Epithelial cell of proximal tubule (primary cell): Measurements from ENCODE around the gene ROCK2. TPM values are rescaled to one million over a fixed set of nuclear protein-coding genes. Genes with fewer than 3 reads are reported as not detected.

Experiments used
- DNase-seq: peaks from one replicate; pipeline ENCODE4 v3.0.0-alpha.2; 2011; ENCODE audit warnings: low read depth
- H3K4me3 ChIP-seq: 2 replicates; pipeline ENCODE4 v1.5.1; 2011; ENCODE audit warnings: low read depth, mild to moderate bottlenecking, low read length
- CTCF ChIP-seq: conservative IDR thresholded peaks from 2 replicates; pipeline ENCODE4 v1.5.1; 2012; ENCODE audit warnings: low read depth, mild to moderate bottlenecking, low read length
- total RNA-seq: library from RNA; depleted of rRNA; stranded (reverse); fragments of >200 nt; gene quantifications from 2 replicates; pipeline ENCODE4 v1.2.3, GENCODE V29; 2015

The ROCK2 gene
- total RNA-seq, 1 donor from 2014 or later = 22.2 TPM

GRCh38 chr2:11280713-11281112, 63.7 kb downstream of the ROCK2 start:
- no peak overlapping the region for H3K4me3 ChIP-seq
- TF ChIP-seq CTCF = no peak
- no peak for DNase-seq

GRCh38 chr2:11279398-11279797, 65.0 kb downstream of the ROCK2 start:
- TF ChIP-seq CTCF = no peak
- H3K4me3 ChIP-seq = no peak overlapping the region
- DNase-seq = no peak

- no peak overlapping the region for H3K4me3 ChIP-seq
- DNase-seq = no peak
- no peak for TF ChIP-seq CTCF
Measured at GRCh38 chr2:11278219-11278618, 66.2 kb downstream of the ROCK2 start.

- H3K4me3 ChIP-seq = no peak overlapping the region
- no peak for TF ChIP-seq CTCF
- DNase-seq = no peak
Measured at GRCh38 chr2:11275910-11276309, 68.5 kb downstream of the ROCK2 start.

- DNase-seq = no peak
- H3K4me3 ChIP-seq = no peak overlapping the region
Measured at GRCh38 chr2:11270891-11271290, 73.5 kb downstream of the ROCK2 start.

GRCh38 chr2:11267931-11268330, 76.5 kb downstream of the ROCK2 start:
- no peak overlapping the region for H3K4me3 ChIP-seq
- TF ChIP-seq CTCF = no peak
- DNase-seq = no peak

More at GRCh38 chr2:11270891-11271290, 73.5 kb downstream of the ROCK2 start:
- TF ChIP-seq CTCF = no peak

GRCh38 chr2:11264818-11265217, 79.6 kb downstream of the ROCK2 start:
- DNase-seq = no peak
- H3K4me3 ChIP-seq = no peak overlapping the region
- TF ChIP-seq CTCF = no peak
